T-helper 17 cell (primary cell): ENCODE data around the gene PCNX4. TPM values are rescaled to one million over a fixed set of nuclear protein-coding genes. Genes with fewer than 3 reads are reported as not detected.

Experiments
- ATAC-seq: fragments of 150-1000 bp; cut with Tn5 transposase; 2 replicates; pipeline ENCODE4 v1.10.0; 2021; ENCODE audit warnings: mild to moderate bottlenecking, moderate library complexity
- DNase-seq, 3 donors: peaks; one replicate each; pipeline versions ENCODE4 v3.0.0 to v3.0.0-alpha.2; 2020 to 2021
- H3K9me3 ChIP-seq: one replicate; pipeline ENCODE4 v1.7.0; 2013; ENCODE audit warnings: low read length, mild to moderate bottlenecking; ENCODE audit not compliant: control insufficient read depth, poor library complexity, severe bottlenecking
- H3K27ac Mint-ChIP-seq: one replicate; pipeline ENCODE4 v1.8.0; 2022; ENCODE audit warnings: mild to moderate bottlenecking, moderate library complexity, mixed read lengths
- H3K27me3 Mint-ChIP-seq: one replicate; pipeline ENCODE4 v1.8.0; 2022; ENCODE audit warnings: mixed read lengths
- H3K36me3 Mint-ChIP-seq: one replicate; pipeline ENCODE4 v1.8.0; 2022; ENCODE audit warnings: low read depth, mixed read lengths
- H3K4me1 Mint-ChIP-seq: one replicate; pipeline ENCODE4 v1.8.0; 2022; ENCODE audit warnings: mild to moderate bottlenecking, mixed read lengths
- H3K4me3 Mint-ChIP-seq: one replicate; pipeline ENCODE4 v1.8.0; 2022; ENCODE audit warnings: mild to moderate bottlenecking, moderate library complexity, mixed read lengths
- total RNA-seq, 4 donors: library from RNA in 2 of 4; stranded (reverse) in 2 of 4; gene quantifications; one replicate each; pipeline ENCODE4 v1.2.3 and lab custom pipeline; 2022 to 2026

PCNX4 gene
- total RNA-seq, 2 donors from 2014 or later: 27.7 to 35.3 TPM

DNA sequence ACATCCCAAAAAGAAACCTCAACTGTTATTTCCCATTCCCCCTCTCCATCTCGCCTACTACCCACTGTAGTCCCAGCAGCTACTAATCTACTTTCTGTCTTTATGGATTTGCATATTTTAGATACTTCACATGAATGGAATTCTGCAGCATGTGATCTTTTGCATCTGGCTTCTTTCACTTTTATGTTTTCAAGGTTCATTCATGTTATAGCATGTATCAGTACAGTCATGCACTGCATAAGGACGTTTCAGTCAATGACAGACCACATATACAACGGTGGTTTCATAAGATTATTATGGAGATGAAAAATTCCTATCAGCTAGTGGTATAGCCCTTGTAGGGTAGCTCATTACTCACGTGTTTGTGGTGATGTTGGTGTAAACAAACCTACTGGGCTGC, 24.5 kb downstream of the PCNX4 start:
- Mint-ChIP-seq H3K27me3 (no peaks in the 10 kb centered on the region), H3K4me3 (no peak overlapping the region), H3K27ac (no peak overlapping the region), H3K4me1 (peaks cover 8% of the 10 kb centered on the region), H3K36me3 (peaks cover 3% of the 10 kb centered on the region)
- H3K9me3 ChIP-seq: no peaks in the 10 kb centered on the region
- ATAC-seq: no peak
- DNase-seq: no peak

DNA sequence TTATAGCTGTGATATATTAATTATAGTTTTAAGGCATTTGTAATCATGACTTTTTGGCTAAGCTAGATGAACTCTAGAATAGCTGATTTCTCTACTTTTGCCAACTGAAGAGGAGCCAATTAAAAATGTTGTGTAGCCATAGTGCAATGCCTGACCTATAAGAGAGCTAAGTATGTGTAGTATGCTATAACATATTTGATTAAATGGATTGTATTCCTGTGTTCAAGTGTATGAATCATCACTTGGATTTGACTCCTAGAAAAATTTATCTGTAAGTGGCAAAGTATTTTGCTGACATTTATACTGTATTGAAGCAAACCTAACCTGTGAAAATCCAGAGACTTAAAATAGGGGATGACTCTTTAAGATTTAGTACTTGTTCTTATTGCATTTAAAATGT, 34.2 kb downstream of the PCNX4 start:
- no peak overlapping the region for H3K27ac Mint-ChIP-seq
- peaks cover 23% of the 10 kb centered on the region for H3K36me3 Mint-ChIP-seq
- H3K4me3 Mint-ChIP-seq: no peak overlapping the region
- H3K27me3 Mint-ChIP-seq: no peaks in the 10 kb centered on the region
- no peaks in the 10 kb centered on the region for H3K9me3 ChIP-seq
- DNase-seq: no peak
- peaks cover 12% of the 10 kb centered on the region for H3K4me1 Mint-ChIP-seq
- ATAC-seq: no peak

DNA sequence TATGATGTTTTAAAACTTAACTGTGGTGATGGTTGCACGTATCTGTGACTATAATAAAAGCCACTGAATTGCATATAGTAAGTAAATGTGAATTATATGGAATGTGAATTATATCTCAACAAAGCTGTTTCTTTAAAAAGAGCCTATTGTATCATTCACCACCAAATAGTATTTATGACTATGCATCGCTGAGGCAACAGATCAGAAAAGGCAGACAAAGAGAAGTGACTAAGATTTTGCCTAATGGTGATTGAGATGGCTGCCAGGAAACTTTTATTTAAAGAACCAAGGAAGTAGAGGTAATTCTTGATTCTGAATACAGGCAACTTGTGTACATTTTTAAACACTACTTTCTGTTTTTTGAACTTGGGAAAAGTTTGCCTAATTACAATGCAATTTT, 41.8 kb downstream of the PCNX4 start:
- Mint-ChIP-seq H3K27me3 (no peaks in the 10 kb centered on the region), H3K4me1 (peaks cover 6% of the 10 kb centered on the region), H3K27ac (peak overlapping the region; percentile 12), H3K4me3 (no peak overlapping the region), H3K36me3 (peaks cover 2% of the 10 kb centered on the region)
- ATAC-seq: no peak
- H3K9me3 ChIP-seq: no peaks in the 10 kb centered on the region
- no peak for DNase-seq

DNA sequence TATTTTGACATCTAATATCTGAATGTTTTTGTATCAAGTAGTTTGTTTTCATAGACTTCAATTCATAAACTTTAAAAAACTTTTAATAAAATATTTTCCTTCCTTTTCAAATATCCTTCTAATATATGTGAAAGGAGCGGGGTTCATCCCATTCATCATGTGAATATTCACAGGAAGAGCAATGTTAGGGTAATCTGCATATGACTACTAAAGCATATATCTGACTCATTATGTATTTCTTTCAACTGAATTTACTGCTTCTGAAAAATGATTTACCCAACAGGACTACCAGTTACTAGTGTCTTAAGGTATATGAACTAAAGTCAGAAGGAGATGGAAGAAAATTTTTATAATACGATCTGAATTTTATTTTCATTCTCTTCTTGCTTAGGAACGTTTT, 43.0 kb downstream of the PCNX4 start:
- Mint-ChIP-seq H3K36me3 (peaks cover 2% of the 10 kb centered on the region), H3K4me3 (no peak overlapping the region), H3K27me3 (no peaks in the 10 kb centered on the region), H3K4me1 (peaks cover 6% of the 10 kb centered on the region), H3K27ac (no peak overlapping the region)
- DNase-seq (no peak), ATAC-seq (no peak)
- H3K9me3 ChIP-seq: no peaks in the 10 kb centered on the region

DNA sequence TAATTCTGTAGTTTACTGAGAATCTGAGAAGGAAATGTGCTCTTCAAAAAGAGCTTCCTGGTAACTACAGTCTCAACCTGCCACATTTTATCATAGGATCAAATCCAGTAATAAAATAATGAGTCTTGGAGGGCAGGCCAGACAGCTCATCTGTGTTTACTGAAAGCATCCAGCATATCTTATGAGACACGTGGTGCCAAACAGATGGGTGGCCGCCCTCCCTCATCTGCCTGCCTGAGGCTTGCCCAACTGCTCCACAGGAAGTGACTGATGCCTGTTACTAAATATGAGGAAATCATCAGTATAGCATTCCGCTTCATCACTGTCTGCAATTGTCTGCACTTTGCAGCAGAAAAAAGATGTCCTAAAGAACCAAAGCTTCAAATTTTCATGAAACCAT, 60.0 kb downstream of the PCNX4 start:
- peak; percentile 29 to 48 (median 33) for DNase-seq
- ATAC-seq: peak; percentile 98
- no peaks in the 10 kb centered on the region for H3K9me3 ChIP-seq
- Mint-ChIP-seq H3K4me1 (peaks cover 31% of the 10 kb centered on the region), H3K36me3 (peaks cover 5% of the 10 kb centered on the region), H3K27ac (peak overlapping the region; percentile 95), H3K27me3 (no peaks in the 10 kb centered on the region), H3K4me3 (peak overlapping the region; percentile 33)

DNA sequence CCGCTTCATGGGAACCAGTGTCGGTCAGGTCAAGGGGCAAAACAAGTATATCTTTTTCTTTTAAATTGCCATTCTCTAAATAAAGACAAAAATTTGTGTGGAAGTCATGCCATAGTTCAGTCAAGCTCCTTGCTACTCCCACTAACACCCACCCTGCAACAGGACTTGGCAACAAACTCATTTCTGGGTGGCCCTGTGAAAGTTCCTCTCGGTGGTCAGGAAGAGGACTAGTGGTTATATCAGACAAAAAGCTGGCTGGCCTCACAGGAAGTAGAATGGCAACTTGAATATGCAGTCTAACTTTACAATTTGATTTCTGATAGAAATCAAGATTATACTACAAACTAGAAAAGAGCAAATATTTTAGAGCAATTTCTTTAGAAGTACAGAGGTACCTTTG, 62.3 kb downstream of the PCNX4 start:
- Mint-ChIP-seq H3K4me3 (no peak overlapping the region), H3K27me3 (no peaks in the 10 kb centered on the region), H3K36me3 (peaks cover 2% of the 10 kb centered on the region), H3K4me1 (peaks cover 46% of the 10 kb centered on the region), H3K27ac (peak overlapping the region; percentile 95)
- no peak for DNase-seq
- H3K9me3 ChIP-seq: no peaks in the 10 kb centered on the region
- no peak for ATAC-seq

DNA sequence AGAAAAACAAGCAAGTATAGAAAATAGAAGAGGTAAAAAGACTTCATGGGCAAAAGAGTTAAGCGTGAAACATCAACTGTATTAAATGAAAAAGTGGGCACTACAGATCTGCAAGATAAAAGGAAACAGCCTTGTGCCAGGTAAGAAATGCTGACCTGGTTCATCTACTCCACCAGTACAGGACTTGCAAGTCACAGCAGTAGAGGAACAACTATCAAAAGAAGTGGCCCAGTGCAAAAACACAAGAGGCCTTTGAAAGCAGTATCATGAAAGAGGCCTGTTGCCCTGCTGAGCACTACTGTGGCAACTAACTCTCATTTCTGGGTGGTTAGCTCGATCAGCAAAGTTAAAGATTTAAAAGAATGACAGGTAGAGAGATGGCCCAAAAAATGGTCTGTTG, 62.9 kb downstream of the PCNX4 start:
- ATAC-seq (no peak), DNase-seq (no peak)
- Mint-ChIP-seq H3K4me3 (peak overlapping the region; percentile 15), H3K27me3 (no peaks in the 10 kb centered on the region), H3K36me3 (peaks cover 2% of the 10 kb centered on the region), H3K27ac (peak overlapping the region; percentile 95), H3K4me1 (peaks cover 52% of the 10 kb centered on the region)
- H3K9me3 ChIP-seq: no peaks in the 10 kb centered on the region

DNA sequence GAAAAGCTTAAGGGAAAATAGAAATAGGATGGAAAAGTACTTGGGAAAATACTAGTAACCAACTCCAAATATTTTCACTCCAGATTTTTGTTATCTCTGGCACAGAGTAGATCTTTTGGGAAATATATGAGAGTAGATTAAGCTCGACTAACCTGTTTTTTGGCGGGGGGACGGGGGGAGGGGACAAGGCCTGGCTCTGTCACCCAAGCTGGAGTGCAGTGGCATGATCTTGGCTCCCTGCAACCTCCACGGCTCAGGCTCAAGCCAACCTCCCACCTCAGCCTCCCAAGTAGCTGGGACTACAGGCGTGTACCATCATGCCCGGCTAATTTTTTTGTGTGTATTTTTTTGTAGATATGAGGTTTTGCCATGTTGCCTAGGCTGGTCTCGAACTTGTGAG, 68.7 kb downstream of the PCNX4 start:
- ATAC-seq (no peak), DNase-seq (no peak)
- Mint-ChIP-seq H3K27ac (peak overlapping the region; percentile 83), H3K4me3 (no peak overlapping the region), H3K4me1 (peaks cover 48% of the 10 kb centered on the region), H3K36me3 (no peaks in the 10 kb centered on the region), H3K27me3 (no peaks in the 10 kb centered on the region)
- H3K9me3 ChIP-seq: no peaks in the 10 kb centered on the region

DNA sequence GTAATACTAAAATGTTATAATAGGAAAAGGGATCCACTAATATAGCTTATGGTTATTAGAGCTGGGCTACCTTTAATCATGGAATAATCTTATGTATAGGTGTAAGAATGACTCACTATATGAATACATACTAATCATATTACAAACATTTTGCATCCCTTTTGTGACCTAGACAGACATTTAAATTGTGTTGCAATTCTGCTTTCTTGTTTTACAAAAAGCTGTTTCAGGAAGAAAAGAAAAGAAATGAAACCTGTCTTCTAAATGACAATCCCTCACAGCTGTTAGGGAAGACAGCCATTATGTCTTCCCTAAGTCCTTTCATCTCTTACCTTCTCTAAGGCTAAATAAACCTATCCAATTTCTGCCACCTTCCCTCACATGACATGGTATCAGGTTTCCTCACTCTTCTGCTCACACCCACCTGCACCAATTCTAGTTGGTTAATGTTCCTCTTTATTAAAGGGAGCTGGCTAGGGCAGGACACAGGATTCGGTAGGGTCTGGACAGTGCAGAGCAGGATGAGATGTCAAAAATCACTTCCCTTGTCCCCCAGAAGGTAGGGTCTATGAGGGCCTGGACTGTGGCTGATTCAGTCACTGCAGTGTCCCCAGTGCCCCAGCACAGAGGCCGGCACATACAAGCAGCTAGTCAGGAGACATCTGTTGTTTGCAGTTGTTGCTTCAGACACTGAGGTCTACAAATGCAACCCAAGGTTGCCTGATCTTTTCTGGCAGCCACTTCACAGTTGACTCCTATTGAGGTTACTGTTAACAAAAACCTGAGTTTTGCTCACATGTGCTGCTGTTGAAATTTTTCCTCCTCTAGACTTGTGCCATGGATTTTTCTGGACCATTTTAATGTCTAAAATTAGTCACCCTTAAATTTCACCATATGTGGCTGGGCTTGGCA, 69.7 kb downstream of the PCNX4 start:
- no peaks in the 10 kb centered on the region for H3K36me3 Mint-ChIP-seq
- no peak for DNase-seq
- peak overlapping the region; percentile 83 for H3K27ac Mint-ChIP-seq
- no peaks in the 10 kb centered on the region for H3K27me3 Mint-ChIP-seq
- no peaks in the 10 kb centered on the region for H3K9me3 ChIP-seq
- no peak for ATAC-seq
- H3K4me1 Mint-ChIP-seq: peaks cover 52% of the 10 kb centered on the region
- H3K4me3 Mint-ChIP-seq: peak overlapping the region; percentile 58

DNA sequence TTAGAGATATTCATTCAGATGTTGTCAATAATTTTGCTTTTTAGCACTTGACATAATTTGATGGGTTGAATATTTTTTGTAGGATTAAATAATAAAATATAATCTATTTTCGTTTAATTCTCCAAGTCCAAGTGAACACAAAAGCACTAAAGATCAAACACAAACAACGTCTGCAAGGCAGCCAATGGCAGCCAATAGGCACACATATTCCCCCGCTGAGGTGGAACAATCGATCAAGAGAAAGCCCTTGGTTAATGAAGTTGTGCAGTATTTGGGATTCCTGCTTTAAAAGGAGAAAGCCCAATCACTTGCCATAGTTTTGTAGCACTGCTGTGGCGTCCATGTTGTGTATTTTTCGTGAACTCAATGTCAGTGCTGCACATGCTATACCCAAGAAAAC, 72.0 kb downstream of the PCNX4 start:
- H3K36me3 Mint-ChIP-seq: no peaks in the 10 kb centered on the region
- H3K9me3 ChIP-seq: no peaks in the 10 kb centered on the region
- H3K27me3 Mint-ChIP-seq: no peaks in the 10 kb centered on the region
- no peak overlapping the region for H3K4me3 Mint-ChIP-seq
- H3K27ac Mint-ChIP-seq: no peak overlapping the region
- no peak for DNase-seq
- H3K4me1 Mint-ChIP-seq: peaks cover 43% of the 10 kb centered on the region
- ATAC-seq: no peak

DNA sequence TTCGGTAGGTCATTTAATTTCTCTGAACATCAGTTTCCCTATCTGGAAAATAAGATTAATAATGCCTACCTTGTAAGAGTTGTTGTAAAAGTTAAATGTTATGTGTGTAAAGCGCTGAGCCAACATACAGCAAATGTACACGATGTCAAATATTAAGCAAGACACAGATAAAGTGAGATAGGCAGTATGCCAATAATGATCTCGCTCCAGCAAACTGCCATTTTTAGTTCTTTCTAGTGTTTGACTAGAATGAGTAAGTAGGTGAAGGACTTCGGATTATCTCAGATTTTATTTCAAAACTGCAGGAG, 72.6 kb downstream of the PCNX4 start:
- DNase-seq (no peak), ATAC-seq (no peak)
- H3K27me3 Mint-ChIP-seq: no peaks in the 10 kb centered on the region
- H3K4me1 Mint-ChIP-seq: peaks cover 38% of the 10 kb centered on the region
- no peaks in the 10 kb centered on the region for H3K9me3 ChIP-seq
- H3K4me3 Mint-ChIP-seq: peak overlapping the region; percentile 95
- no peaks in the 10 kb centered on the region for H3K36me3 Mint-ChIP-seq
- H3K27ac Mint-ChIP-seq: peak overlapping the region; percentile 98

DNA sequence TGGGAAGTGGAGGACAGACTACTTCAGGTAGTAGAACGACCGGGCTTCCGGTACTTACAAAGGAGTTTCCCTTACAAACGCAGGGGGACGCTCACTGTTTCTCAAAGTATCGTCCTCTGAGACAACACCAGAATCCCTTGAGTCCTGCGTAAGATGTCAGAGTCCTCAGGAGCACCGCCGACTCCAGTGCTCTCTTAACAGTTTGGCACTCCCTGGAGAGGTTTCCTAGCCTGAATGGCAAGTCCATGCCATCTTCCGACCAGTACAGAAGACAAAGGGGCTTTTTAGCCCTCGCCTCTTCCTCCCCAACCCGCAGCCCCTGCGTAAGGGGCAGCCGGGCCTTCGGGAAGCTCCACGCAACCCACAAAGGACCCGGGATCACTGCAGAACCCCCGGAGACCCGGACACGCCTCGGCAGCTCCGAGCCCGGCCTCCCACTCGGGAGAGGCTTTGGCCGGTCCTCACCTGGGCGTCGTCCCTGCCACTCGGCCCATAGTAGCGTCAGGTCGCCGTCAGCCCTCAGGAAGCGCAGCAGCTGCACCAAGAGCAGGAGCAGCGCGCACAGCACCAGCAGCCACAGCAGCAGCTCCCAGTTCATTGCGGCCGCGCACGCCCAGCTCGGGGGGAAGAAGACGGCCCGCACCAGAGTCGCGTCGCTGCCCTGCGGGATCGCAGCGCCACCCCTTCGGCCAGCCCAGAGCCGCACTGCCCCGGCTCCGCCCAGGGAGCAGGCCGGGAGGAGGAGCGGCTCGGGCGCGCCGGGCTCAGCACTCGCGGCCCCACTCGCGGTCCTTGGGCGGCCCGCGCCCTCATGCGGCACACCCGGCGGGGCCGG, 73.2 kb downstream of the PCNX4 start, which contains the start of gene DHRS7:
Gene DHRS7, minus strand, starts transcription at position 687 of the 835 bp plus-strand sequence. Its CDS starts 89 bp downstream, at position 598.
- no peaks in the 10 kb centered on the region for H3K9me3 ChIP-seq
- peak; percentile 24 to 60 (median 57) for DNase-seq
- ATAC-seq: peak; percentile 77
- Mint-ChIP-seq H3K27me3 (no peaks in the 10 kb centered on the region), H3K4me1 (peaks cover 35% of the 10 kb centered on the region), H3K4me3 (peak within 1 kb of the TSS; percentile 95), H3K27ac (peak within 1 kb of the TSS; percentile 98), H3K36me3 (no peaks in the 10 kb centered on the region)

DNA sequence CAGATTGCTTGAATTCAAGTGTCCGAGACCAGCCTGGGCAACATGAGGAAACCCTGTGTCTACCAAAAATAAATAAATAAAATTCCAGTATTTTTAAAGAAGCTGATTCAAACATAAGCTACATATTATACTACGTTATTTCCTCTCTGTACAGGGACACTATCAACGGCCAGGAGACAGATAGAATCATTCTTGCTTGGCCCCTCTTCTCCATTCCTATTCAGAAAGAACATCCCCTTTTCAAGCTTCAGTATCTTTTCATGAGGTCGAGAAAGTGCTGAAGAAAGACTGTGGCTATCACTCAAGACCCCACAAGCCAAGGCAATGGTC, 73.8 kb downstream of the PCNX4 start:
- no peaks in the 10 kb centered on the region for H3K27me3 Mint-ChIP-seq
- no peaks in the 10 kb centered on the region for H3K36me3 Mint-ChIP-seq
- DNase-seq (no peak), ATAC-seq (peak; percentile 8)
- H3K9me3 ChIP-seq: no peaks in the 10 kb centered on the region
- H3K27ac Mint-ChIP-seq: peak overlapping the region; percentile 98
- peaks cover 35% of the 10 kb centered on the region for H3K4me1 Mint-ChIP-seq
- peak overlapping the region; percentile 95 for H3K4me3 Mint-ChIP-seq
